Stimulated activated CD8-positive, alpha-beta memory T cell treated with anti-CD3 and anti-CD28 coated beads, Interleukin-2, amount 100 ng/mL, for 1 hour (primary cell): Measurements from ENCODE around the gene OR52L1.

ENCODE experiments used
- DNase-seq, 2 donors: peaks; one replicate each; pipeline ENCODE4 v3.0.0-alpha.2; 2020; ENCODE audit warnings: low read depth in 2 of 2

The OR52L1 gene

DNA sequence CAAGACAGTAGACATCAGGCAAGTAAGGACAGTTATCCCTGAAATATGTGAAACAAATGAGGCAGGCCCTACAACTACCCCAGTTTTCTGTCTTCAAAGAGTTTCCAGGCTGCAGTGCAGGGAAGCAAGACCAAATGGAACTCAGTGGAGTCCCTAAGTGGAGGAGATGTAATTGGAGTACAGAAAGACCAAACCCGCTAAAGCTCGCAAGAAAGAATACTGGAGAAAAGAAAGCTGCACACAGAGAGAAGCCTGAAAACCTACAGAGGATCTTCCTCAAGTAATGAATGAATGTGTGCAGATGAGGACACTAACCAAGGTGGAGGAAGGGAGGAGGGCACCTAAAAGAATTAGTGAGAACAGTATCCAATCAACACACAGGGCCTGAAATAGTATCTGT, 46.0 kb downstream of the OR52L1 start:
- DNase-seq, result no peak

- no peak for DNase-seq
These were observed 48.2 kb downstream of the OR52L1 start for GRCh38 chr11:5938603-5938965.

GRCh38 chr11:5937868-5938602, 48.8 kb downstream of the OR52L1 start:
- DNase-seq, result no peak
